CD14-positive monocyte (primary cell): ENCODE data around the gene LSM10. TPM values are rescaled to one million over a fixed set of nuclear protein-coding genes. Genes with fewer than 3 reads are reported as not detected.
A peak's percentile ranks its signal among the peaks of the same experiment; 100 is the strongest.

Source experiments
- DNase-seq, 3 donors: peaks; one replicate each; pipeline ENCODE4 v3.0.0-alpha.2; 2011 to 2022
- H2AFZ ChIP-seq: 2 replicates; pipeline ENCODE4 v1.6.0; 2012; ENCODE audit warnings: mild to moderate bottlenecking, low read depth, low read length, inconsistent platforms; ENCODE audit not compliant: insufficient read depth, poor library complexity, severe bottlenecking
- H3K27ac ChIP-seq, 2 donors: 1 replicate in 1 of 2; 2 replicates in 1 of 2; pipeline ENCODE4 v1.5.1; 2012 to 2013; ENCODE audit warnings: low read length in 2 of 2, control low read depth in 1 of 2, inconsistent platforms in 1 of 2, low read depth in 1 of 2, mild to moderate bottlenecking in 1 of 2
- H3K27me3 ChIP-seq, 2 donors: one replicate each; pipeline versions ENCODE4 v1.6.0 to v1.6.1; 2011 to 2013; ENCODE audit warnings: low read length in 2 of 2; ENCODE audit not compliant: control insufficient read depth in 2 of 2, insufficient read depth in 2 of 2
- H3K36me3 ChIP-seq, 2 donors: replicated peaks in 1 of 2; 1 replicate in 1 of 2; 2 replicates in 1 of 2; pipeline versions ENCODE4 v1.5.1 to v1.6.1; 2012 to 2013; ENCODE audit warnings: low read length in 2 of 2, control low read depth in 1 of 2, inconsistent platforms in 1 of 2, mild to moderate bottlenecking in 1 of 2; ENCODE audit not compliant: insufficient read depth in 2 of 2, control insufficient read depth in 1 of 2
- H3K4me1 ChIP-seq, 2 donors: 1 replicate in 1 of 2; 2 replicates in 1 of 2; pipeline versions ENCODE4 v1.5.1 to v1.6.1; 2012 to 2013; ENCODE audit warnings: low read length in 2 of 2, control low read depth in 1 of 2, inconsistent platforms in 1 of 2, mild to moderate bottlenecking in 1 of 2, moderate library complexity in 1 of 2; ENCODE audit not compliant: insufficient read depth in 2 of 2, control insufficient read depth in 1 of 2
- H3K4me2 ChIP-seq: replicated peaks from 2 replicates; pipeline ENCODE3; 2012; ENCODE audit warnings: low read length, moderate library complexity, mild to moderate bottlenecking; ENCODE audit not compliant: poor library complexity, severe bottlenecking; ENCODE audit errors: extremely low read depth
- H3K4me3 ChIP-seq, 3 experiments: fragments of 200-600 bp in 1 of 3; sonication (generic) in 1 of 3; replicated peaks in 1 of 3; 1 replicate in 2 of 3; 2 replicates in 1 of 3; pipeline ENCODE4 v1.5.1; 2011 to 2013; ENCODE audit warnings: low read length in 3 of 3, mild to moderate bottlenecking in 3 of 3, control low read depth in 2 of 3, low read depth in 2 of 3, inconsistent platforms in 1 of 3, moderate library complexity in 1 of 3
- H3K79me2 ChIP-seq: 2 replicates; pipeline ENCODE4 v1.6.0; 2012; ENCODE audit warnings: mild to moderate bottlenecking, control low read depth, inconsistent platforms, low read length, moderate library complexity; ENCODE audit not compliant: insufficient read depth
- H3K9ac ChIP-seq: 2 replicates; pipeline ENCODE4 v1.6.0; 2017; ENCODE audit warnings: low read length, mild to moderate bottlenecking; ENCODE audit not compliant: insufficient read depth, poor library complexity, severe bottlenecking
- H3K9me3 ChIP-seq, 2 donors: replicated peaks in 1 of 2; 1 replicate in 1 of 2; 2 replicates in 1 of 2; pipeline versions ENCODE4 v1.5.1 to v1.6.1; 2012 to 2013; ENCODE audit warnings: low read length in 2 of 2, control low read depth in 1 of 2; ENCODE audit not compliant: control insufficient read depth in 1 of 2, insufficient read depth in 1 of 2
- H4K20me1 ChIP-seq: 2 replicates; pipeline ENCODE4 v1.6.0; 2012; ENCODE audit warnings: mild to moderate bottlenecking, low read length, control low read depth, moderate library complexity; ENCODE audit not compliant: insufficient read depth
- H3K27ac Mint-ChIP-seq, 7 donors: one replicate each; pipeline ENCODE4 v1.8.0; 2020; ENCODE audit warnings: mild to moderate bottlenecking in 7 of 7, mixed read lengths in 7 of 7, moderate library complexity in 6 of 7, inconsistent platforms in 2 of 7
- H3K27me3 Mint-ChIP-seq, 3 donors: one replicate each; pipeline ENCODE4 v1.8.0; 2021 to 2022; ENCODE audit warnings: low read depth in 3 of 3, mild to moderate bottlenecking in 3 of 3, mixed read lengths in 3 of 3, moderate library complexity in 3 of 3, inconsistent platforms in 1 of 3
- H3K36me3 Mint-ChIP-seq, 2 donors: one replicate each; pipeline ENCODE4 v1.8.0; 2020; ENCODE audit warnings: mixed read lengths in 2 of 2, inconsistent platforms in 1 of 2, mild to moderate bottlenecking in 1 of 2
- H3K4me1 Mint-ChIP-seq: one replicate; pipeline ENCODE4 v1.8.0; 2020; ENCODE audit warnings: mild to moderate bottlenecking, mixed read lengths
- H3K4me3 Mint-ChIP-seq, 2 donors: one replicate each; pipeline ENCODE4 v1.8.0; 2020; ENCODE audit warnings: mild to moderate bottlenecking in 2 of 2, mixed read lengths in 2 of 2, moderate library complexity in 1 of 2
- H3K9me3 Mint-ChIP-seq, 7 donors: one replicate each; pipeline ENCODE4 v1.8.0; 2020 to 2022; ENCODE audit warnings: mixed read lengths in 7 of 7, mild to moderate bottlenecking in 6 of 7, moderate library complexity in 6 of 7, inconsistent platforms in 2 of 7
- WGBS: methylation state at CpG from one replicate; pipeline ENCODE4 v1.1.5; 2013; ENCODE audit warnings: missing lambda C conversion rate; ENCODE audit not compliant: insufficient coverage; 5-methylcytosine and 5-hydroxymethylcytosine counted together
- intact Hi-C, 2 donors: fragments of 100-400 bp; cut with micrococcal nuclease; formaldehyde crosslinking; loops; one replicate each; pipeline versions ENCODE4 v1.15.0 to v1.15.1; 2023
- polyA plus RNA-seq, 3 donors: library from polyadenylated mRNA; depleted of rRNA in 1 of 3; unstranded in 2 of 3; stranded (reverse) in 1 of 3; fragments of 300-500 nt in 2 of 3; fragments of >200 nt in 1 of 3; fragmentation: Illumina TruSeq in 2 of 3; gene quantifications; 1 replicate in 2 of 3; 2 replicates in 1 of 3; pipeline ENCODE4 v1.2.3, GENCODE V29; 2012 to 2021
- TF ChIP-seq, protein P1 (sequence below): fragments of 200-600 bp; IDR thresholded peaks from one replicate; pipeline ENCODE4 v1.8.0; 2022; ENCODE audit warnings: antibody characterized with exemption, mild to moderate bottlenecking

Gene LSM10
- polyA plus RNA-seq, 3 donors: 91.4 to 234 (median 224) TPM

DNA sequence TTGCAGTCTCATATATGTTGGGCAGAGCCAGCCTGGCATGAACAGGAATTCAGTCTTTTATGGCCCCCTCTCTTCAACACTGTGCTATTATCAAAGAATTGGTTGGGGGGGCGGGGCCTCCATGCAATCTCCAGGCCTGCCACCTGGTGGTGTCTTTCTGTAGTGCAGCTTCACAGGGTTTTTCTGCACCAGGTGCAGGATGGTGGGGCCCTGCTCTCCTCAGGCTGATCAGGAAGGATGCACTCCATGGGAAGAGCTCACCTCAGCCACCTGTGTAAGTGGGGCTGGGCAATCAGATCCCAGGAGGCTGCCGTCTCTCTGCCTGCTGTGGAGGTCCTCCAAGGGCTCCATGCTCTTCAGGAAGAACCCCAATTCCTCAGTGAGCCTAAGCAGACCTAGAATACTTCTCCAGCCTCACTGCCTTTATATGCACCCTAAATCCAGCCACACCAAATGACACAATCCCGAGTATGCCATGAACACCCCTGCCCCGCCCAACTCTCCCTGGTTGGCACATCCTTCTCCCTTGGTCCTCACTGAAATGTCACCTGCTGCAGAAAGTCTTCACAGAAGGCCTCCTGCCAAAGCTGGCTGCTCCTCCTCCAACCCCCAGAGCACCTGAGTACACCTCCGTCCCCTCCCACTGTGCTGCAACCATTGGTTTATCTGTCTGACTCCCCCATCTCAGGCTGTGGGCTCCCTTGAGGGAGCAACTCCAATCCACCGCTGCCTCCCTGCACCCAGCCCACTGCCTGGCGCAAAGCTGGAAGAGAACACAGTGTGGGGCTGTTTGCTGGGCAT is 28.4 kb downstream of the LSM10 start:
- WGBS: 50% methylated on average over 3 of the region's 7 CpGs
- peaks cover 76% of the 10 kb centered on the region for H3K4me1 Mint-ChIP-seq
- no peak overlapping the region for H3K4me2 ChIP-seq
- peak overlapping the region; percentile 69 to 100 (median 98) for H3K27ac Mint-ChIP-seq
- no peak overlapping the region for H3K9ac ChIP-seq
- H3K9me3 ChIP-seq: no peaks in the 10 kb centered on the region
- peaks cover 79 to 83% of the 10 kb centered on the region in 2 donors for H3K4me1 ChIP-seq
- peak overlapping the region; percentile 18 to 44 for H3K27ac ChIP-seq
- H3K4me3 ChIP-seq: no peak overlapping the region
- peaks cover 60% of the 10 kb centered on the region for H3K79me2 ChIP-seq
- H3K36me3 ChIP-seq: peaks cover 0 to 23% of the 10 kb centered on the region in 2 donors
- no peaks in the 10 kb centered on the region for H3K27me3 Mint-ChIP-seq
- no peak overlapping the region for H3K4me3 Mint-ChIP-seq
- TF ChIP-seq, protein P1, sequence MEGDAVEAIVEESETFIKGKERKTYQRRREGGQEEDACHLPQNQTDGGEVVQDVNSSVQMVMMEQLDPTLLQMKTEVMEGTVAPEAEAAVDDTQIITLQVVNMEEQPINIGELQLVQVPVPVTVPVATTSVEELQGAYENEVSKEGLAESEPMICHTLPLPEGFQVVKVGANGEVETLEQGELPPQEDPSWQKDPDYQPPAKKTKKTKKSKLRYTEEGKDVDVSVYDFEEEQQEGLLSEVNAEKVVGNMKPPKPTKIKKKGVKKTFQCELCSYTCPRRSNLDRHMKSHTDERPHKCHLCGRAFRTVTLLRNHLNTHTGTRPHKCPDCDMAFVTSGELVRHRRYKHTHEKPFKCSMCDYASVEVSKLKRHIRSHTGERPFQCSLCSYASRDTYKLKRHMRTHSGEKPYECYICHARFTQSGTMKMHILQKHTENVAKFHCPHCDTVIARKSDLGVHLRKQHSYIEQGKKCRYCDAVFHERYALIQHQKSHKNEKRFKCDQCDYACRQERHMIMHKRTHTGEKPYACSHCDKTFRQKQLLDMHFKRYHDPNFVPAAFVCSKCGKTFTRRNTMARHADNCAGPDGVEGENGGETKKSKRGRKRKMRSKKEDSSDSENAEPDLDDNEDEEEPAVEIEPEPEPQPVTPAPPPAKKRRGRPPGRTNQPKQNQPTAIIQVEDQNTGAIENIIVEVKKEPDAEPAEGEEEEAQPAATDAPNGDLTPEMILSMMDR: peak; percentile 94
- no peaks in the 10 kb centered on the region for H3K27me3 ChIP-seq
- peak; percentile 70 to 71 (median 71) for DNase-seq
- intact Hi-C loops: loop anchor here in 1 of 2 donors (2.0 kb wide), 1 partner anchor 18 kb away; no protein-coding TSS in a partner anchor
- H3K9me3 Mint-ChIP-seq: peaks cover 0 to 1% (median 0%) of the 10 kb centered on the region in 7 donors
- no peak overlapping the region for H2AFZ ChIP-seq
- H4K20me1 ChIP-seq: peaks cover 28% of the 10 kb centered on the region
- H3K36me3 Mint-ChIP-seq: peaks cover 32 to 35% of the 10 kb centered on the region in 2 donors

- peaks cover 0 to 27% of the 10 kb centered on the region in 2 donors for H3K36me3 ChIP-seq
- H3K27me3 ChIP-seq: no peaks in the 10 kb centered on the region
- H4K20me1 ChIP-seq: peaks cover 37% of the 10 kb centered on the region
- Mint-ChIP-seq H3K27me3 (no peaks in the 10 kb centered on the region), H3K36me3 (peaks cover 31 to 38% of the 10 kb centered on the region in 2 donors), H3K4me1 (peaks cover 62% of the 10 kb centered on the region), H3K4me3 (no peak overlapping the region), H3K27ac (peak overlapping the region in 6 of 7 donors; percentile 73 to 96 (median 91)), H3K9me3 (peaks cover 0 to 1% (median 0%) of the 10 kb centered on the region in 7 donors)
- TF ChIP-seq, protein P1: no peak
- H3K27ac ChIP-seq: peak overlapping the region in 1 of 2 donors; percentile 86
- H3K9me3 ChIP-seq: no peaks in the 10 kb centered on the region
- H3K4me2 ChIP-seq: no peak overlapping the region
- intact Hi-C loops: loop anchor here in 1 of 2 donors (2.0 kb wide), 1 partner anchor 17 kb away; no protein-coding TSS in a partner anchor
- DNase-seq: no peak
- 100% methylated on average over 2 of the region's 4 CpGs for WGBS
- H3K4me3 ChIP-seq: no peak overlapping the region
- H3K9ac ChIP-seq: no peak overlapping the region
- no peak overlapping the region for H2AFZ ChIP-seq
- H3K4me1 ChIP-seq: peaks cover 64 to 68% of the 10 kb centered on the region in 2 donors
- H3K79me2 ChIP-seq: peaks cover 64% of the 10 kb centered on the region
Measured at GRCh38 chr1:36367798-36368197, 29.9 kb downstream of the LSM10 start.
